HG03135 (cell line): ENCODE results near the gene ARID1B.

ENCODE experiments used
- ATAC-seq: cut with Tn5 transposase; IDR thresholded peaks from one replicate; pipeline ENCODE4 v1.9.1; 2021; ENCODE audit warnings: mild to moderate bottlenecking, moderate library complexity; ENCODE audit not compliant: unreplicated experiment

Gene ARID1B

GRCh38 chr6:157168471-157168870, 391.3 kb downstream of the ARID1B start:
- no peak for ATAC-seq

GRCh38 chr6:157169226-157169625, 392.0 kb downstream of the ARID1B start:
- ATAC-seq: no peak

- ATAC-seq: no peak
Measured at GRCh38 chr6:157169656-157170055, 392.5 kb downstream of the ARID1B start.

- ATAC-seq: no peak
Measured at GRCh38 chr6:157170535-157170934, 393.4 kb downstream of the ARID1B start.

- ATAC-seq: no peak
Measured at GRCh38 chr6:157171801-157172200, 394.6 kb downstream of the ARID1B start.

- ATAC-seq: no peak
Measured at GRCh38 chr6:157172231-157172701, 395.1 kb downstream of the ARID1B start.

GRCh38 chr6:157172830-157173536, 395.8 kb downstream of the ARID1B start:
- no peak for ATAC-seq

- no peak for ATAC-seq
Measured at GRCh38 chr6:157173776-157174175, 396.6 kb downstream of the ARID1B start.

GRCh38 chr6:157174731-157175130, 397.6 kb downstream of the ARID1B start:
- ATAC-seq: no peak

- ATAC-seq: no peak
Measured at GRCh38 chr6:157177731-157178336, 400.7 kb downstream of the ARID1B start.

- ATAC-seq: no peak
Measured at GRCh38 chr6:157181649-157182048, 404.5 kb downstream of the ARID1B start.

GRCh38 chr6:157182503-157183264, 405.5 kb downstream of the ARID1B start:
- no peak for ATAC-seq

GRCh38 chr6:157184202-157185015, 407.2 kb downstream of the ARID1B start:
- no peak for ATAC-seq

- no peak for ATAC-seq
Measured at GRCh38 chr6:157185171-157185570, 408.0 kb downstream of the ARID1B start.

GRCh38 chr6:157185986-157186385, 408.8 kb downstream of the ARID1B start:
- ATAC-seq: no peak

- ATAC-seq: no peak
Measured at GRCh38 chr6:157186785-157187181, 409.6 kb downstream of the ARID1B start.

- ATAC-seq: no peak
Measured at GRCh38 chr6:157187182-157188083, 410.3 kb downstream of the ARID1B start.

- no peak for ATAC-seq
Measured at GRCh38 chr6:157188213-157188612, 411.0 kb downstream of the ARID1B start.

GRCh38 chr6:157193443-157193996, 416.3 kb downstream of the ARID1B start:
- no peak for ATAC-seq

- no peak for ATAC-seq
Measured at GRCh38 chr6:157194110-157194509, 416.9 kb downstream of the ARID1B start.
